NCI-H2029 treated with DMSO at 0.1 percent for 48 hours (cell line): ENCODE measurements around the gene CYP21A2.
"Not testable (repeated sequence)": the region's sequence is repeated elsewhere in the genome, so short reads cannot be mapped to it uniquely, and the experiment has no call there.

Experiments
- DNase-seq: peaks from one replicate; lab custom pipeline; 2025; lab: John Stamatoyannopoulos, UW

The CYP21A2 gene

GRCh38 chr6:32055756-32056155 lies 17.5 kb downstream of the CYP21A2 start:
- not testable (repeated sequence) for DNase-seq

GRCh38 chr6:32056254-32056653 lies 18.0 kb downstream of the CYP21A2 start:
- no peak for DNase-seq

GRCh38 chr6:32057966-32058365 lies 19.8 kb downstream of the CYP21A2 start:
- no peak for DNase-seq

GRCh38 chr6:32058511-32058963 lies 20.3 kb downstream of the CYP21A2 start:
- no peak for DNase-seq

GRCh38 chr6:32060966-32061655 lies 22.9 kb downstream of the CYP21A2 start:
- DNase-seq: no peak

- no peak for DNase-seq
Observed at GRCh38 chr6:32064706-32065105, 26.5 kb downstream of the CYP21A2 start.

- DNase-seq: not testable (repeated sequence)
Observed at GRCh38 chr6:32067521-32067920, 29.3 kb downstream of the CYP21A2 start.

GRCh38 chr6:32068315-32068714 lies 30.1 kb downstream of the CYP21A2 start:
- not testable (repeated sequence) for DNase-seq

GRCh38 chr6:32068867-32069266 lies 30.7 kb downstream of the CYP21A2 start:
- no peak for DNase-seq

GRCh38 chr6:32069460-32069859 lies 31.2 kb downstream of the CYP21A2 start:
- no peak for DNase-seq

- no peak for DNase-seq
Observed at GRCh38 chr6:32069878-32070515, 31.8 kb downstream of the CYP21A2 start.

GRCh38 chr6:32070814-32071543 lies 32.8 kb downstream of the CYP21A2 start:
- DNase-seq: no peak

- no peak for DNase-seq
Observed at GRCh38 chr6:32073101-32073500, 34.9 kb downstream of the CYP21A2 start.

- no peak for DNase-seq
Observed at GRCh38 chr6:32073613-32074012, 35.4 kb downstream of the CYP21A2 start.

- DNase-seq: no peak
Observed at GRCh38 chr6:32074996-32075532, 36.8 kb downstream of the CYP21A2 start.

GRCh38 chr6:32075781-32076180 lies 37.6 kb downstream of the CYP21A2 start:
- no peak for DNase-seq

- no peak for DNase-seq
Observed at GRCh38 chr6:32076321-32076809, 38.1 kb downstream of the CYP21A2 start.

GRCh38 chr6:32079566-32080290 lies 41.5 kb downstream of the CYP21A2 start:
- no peak for DNase-seq

GRCh38 chr6:32081168-32081990 lies 43.2 kb downstream of the CYP21A2 start:
- DNase-seq: no peak

GRCh38 chr6:32082478-32082877 lies 44.3 kb downstream of the CYP21A2 start:
- DNase-seq: no peak

- DNase-seq: no peak
Observed at GRCh38 chr6:32082935-32083334, 44.7 kb downstream of the CYP21A2 start.
